ENCODE measurements around the gene FAM120B.
A peak's percentile ranks its signal among the peaks of the same experiment; 100 is the strongest.

Gene FAM120B

DNA sequence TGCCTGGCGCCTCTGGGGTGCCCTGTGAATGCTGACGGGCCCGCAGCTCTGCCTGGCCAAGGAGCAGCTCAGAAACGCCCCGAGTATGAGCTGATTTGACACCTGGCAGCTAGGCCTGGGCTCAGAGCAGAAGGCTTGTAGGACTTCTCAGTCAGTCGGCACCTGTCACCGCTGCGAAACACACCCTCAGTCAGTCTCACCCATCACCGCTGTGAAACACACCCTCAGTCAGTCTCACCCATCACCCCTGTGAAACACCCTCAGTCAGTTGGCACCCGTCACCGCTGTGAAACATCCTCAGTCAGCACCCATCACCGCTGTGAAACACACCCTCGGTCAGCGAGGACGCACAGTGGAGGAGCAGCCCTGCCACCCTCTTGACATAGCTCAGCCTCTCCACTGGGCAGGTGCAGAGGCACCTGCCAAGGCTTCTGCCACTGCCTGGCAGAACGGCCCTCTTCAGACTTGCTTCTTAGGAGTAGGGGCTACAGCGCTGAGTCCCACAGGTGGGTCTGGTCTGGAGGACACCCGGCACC is 137.6 kb downstream of the FAM120B start:
- peak in 1 of 2 donors; percentile 30 for DNase-seq (ENCODE audit: low read depth in 2 of 2)

GRCh38 chr6:170444811-170445211 is 138.3 kb downstream of the FAM120B start:
- no peak for DNase-seq (ENCODE audit: low read depth in 2 of 2)

- no peak for DNase-seq (ENCODE audit: low read depth in 2 of 2)
Observed at GRCh38 chr6:170445487-170445886, 138.9 kb downstream of the FAM120B start.

DNA sequence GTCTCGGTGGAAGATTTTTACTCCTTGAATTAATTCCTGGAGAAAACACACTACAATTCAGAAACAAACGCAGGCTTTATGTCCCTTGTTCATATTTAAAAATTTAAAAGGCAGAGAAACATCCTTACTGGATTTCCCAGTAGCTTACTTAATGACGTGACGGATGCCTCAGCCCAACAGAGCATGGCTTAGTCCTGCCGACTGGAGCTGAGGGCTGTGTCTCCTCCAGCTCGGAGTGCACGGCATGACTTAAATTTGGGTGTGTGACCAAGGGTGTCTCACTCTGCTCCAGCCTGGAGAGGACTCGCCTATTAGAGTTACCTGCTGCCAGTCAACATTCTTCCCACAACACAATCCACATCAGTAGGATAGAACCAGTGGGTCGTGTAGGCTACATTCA is 139.4 kb downstream of the FAM120B start:
- no peak for DNase-seq (ENCODE audit: low read depth in 2 of 2)

DNA sequence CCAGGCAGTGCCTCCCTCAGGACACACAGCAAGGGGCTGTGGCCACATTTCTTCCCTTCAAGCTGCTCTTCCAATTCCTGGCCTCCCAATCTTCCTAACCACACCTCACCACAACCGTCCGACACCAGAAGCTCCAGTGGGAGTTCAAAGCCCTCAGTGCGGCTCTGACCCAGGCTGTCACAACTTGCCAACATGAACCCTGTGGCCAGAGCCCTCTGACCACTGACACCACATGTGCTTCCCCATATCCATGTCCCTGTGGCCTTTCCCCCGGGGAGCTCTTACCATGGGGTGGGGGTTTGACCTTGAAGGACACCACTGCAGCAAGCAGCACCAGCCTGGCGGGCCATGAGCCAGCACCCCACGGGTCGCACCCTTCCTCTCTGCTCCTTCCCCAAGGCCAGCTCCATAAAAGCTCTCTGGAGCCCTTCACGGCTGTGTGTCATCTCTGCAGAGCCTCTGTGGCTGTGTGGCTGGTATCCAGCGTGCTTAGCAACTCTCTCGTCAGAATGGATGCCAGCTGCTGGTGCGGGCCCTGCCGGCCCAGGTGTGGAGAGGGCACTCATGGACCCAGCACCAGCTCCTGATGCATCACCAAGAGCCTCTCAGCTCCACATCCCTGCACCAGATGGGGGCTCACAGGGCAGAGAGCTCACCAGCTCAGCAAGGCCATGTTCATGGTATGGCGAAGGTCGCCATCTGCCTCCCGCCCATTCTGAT is 140.4 kb downstream of the FAM120B start:
- DNase-seq (ENCODE audit: low read depth in 2 of 2) = no peak

GRCh38 chr6:170447561-170447930 is 141.0 kb downstream of the FAM120B start:
- no peak for DNase-seq (ENCODE audit: low read depth in 2 of 2)

GRCh38 chr6:170448317-170448716 is 141.8 kb downstream of the FAM120B start:
- DNase-seq (ENCODE audit: low read depth in 2 of 2) = no peak

- DNase-seq (ENCODE audit: low read depth in 2 of 2) = no peak
Observed at GRCh38 chr6:170448751-170449630, 142.4 kb downstream of the FAM120B start.

GRCh38 chr6:170449835-170450753 is 143.5 kb downstream of the FAM120B start:
- DNase-seq (ENCODE audit: low read depth in 2 of 2) = no peak

GRCh38 chr6:170450916-170451761 is 144.6 kb downstream of the FAM120B start:
- DNase-seq (ENCODE audit: low read depth in 2 of 2) = no peak

DNA sequence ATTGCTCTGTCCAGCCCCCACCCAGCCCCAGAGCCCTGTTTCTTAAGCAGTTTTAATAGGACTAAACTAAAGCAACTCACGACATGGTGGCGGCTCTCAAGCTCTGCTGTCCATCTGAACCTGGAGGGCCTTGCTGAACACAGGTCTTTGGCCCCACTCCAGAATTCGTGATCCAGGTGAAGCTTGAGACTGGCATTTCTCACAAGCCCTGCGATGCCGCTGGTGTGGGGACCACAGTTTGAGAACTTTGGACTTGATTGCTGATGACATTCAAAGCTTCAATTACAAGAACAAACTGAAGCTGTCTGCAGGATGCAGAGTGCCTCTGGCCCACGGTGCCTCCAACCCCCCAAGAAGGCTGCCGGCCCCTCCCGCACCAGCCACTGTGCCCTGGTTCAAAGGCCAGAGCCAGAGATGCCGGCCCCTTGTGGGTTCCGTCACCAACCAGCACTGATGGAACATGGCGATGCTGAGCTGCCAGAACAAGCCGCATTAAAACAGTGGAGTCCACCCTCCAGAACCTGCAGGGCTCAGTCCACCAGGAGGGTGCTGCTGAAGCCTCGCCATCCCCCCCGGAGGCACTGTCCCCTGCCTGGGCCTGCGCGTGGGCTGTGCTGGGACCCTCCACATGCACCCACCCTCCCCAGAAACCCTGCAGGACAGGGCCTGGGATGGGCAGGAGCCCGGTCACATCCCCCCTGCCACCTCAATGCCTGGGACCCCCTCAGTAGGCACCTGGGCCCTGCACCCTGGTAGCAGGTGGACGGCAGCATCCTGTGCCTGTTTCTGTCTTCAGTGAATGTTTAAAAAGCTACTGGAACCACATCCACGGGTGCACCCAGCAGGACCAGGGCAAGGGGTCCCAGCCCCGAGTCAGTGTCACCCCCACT is 145.4 kb downstream of the FAM120B start:
- no peak for DNase-seq (ENCODE audit: low read depth in 2 of 2)

DNA sequence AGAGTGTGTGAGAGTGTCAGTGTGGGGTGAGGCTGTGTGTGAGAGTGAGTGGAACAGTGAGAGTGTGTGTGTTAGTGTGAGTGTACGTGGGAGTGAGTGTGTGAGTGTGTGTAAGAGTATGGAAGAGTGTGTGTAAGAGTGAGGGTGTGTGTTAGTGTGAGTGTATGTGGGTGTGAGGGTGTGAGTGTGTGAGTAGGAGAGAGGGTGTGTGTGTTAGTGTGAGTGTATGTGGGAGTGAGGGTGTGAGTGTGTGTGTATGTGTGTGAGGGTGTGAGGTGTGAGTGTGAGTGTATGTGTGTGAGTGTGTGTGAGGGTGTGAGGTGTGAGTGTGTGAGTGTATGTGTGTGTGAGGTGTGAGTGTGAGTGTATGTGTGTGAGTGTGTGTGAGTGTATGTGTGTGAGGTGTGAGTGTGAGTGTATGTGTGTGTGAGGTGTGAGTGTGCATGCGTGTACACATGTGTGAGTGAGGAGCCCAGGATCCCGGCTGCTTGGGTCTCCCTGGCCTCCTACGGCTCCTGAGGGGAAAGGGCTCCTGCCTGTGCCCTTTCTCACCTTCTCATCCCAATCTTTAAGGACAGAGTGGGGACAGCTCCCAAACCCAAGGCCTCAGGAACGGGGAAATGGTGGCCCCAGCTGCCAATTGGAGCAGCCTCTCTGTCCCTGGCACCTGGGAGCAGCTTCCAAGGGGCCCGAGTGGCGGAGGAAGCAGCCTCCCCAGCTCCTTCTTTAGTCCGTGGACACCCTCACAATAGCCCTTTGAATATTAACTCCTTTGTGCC is 146.4 kb downstream of the FAM120B start:
- no peak for DNase-seq (ENCODE audit: low read depth in 2 of 2)

DNA sequence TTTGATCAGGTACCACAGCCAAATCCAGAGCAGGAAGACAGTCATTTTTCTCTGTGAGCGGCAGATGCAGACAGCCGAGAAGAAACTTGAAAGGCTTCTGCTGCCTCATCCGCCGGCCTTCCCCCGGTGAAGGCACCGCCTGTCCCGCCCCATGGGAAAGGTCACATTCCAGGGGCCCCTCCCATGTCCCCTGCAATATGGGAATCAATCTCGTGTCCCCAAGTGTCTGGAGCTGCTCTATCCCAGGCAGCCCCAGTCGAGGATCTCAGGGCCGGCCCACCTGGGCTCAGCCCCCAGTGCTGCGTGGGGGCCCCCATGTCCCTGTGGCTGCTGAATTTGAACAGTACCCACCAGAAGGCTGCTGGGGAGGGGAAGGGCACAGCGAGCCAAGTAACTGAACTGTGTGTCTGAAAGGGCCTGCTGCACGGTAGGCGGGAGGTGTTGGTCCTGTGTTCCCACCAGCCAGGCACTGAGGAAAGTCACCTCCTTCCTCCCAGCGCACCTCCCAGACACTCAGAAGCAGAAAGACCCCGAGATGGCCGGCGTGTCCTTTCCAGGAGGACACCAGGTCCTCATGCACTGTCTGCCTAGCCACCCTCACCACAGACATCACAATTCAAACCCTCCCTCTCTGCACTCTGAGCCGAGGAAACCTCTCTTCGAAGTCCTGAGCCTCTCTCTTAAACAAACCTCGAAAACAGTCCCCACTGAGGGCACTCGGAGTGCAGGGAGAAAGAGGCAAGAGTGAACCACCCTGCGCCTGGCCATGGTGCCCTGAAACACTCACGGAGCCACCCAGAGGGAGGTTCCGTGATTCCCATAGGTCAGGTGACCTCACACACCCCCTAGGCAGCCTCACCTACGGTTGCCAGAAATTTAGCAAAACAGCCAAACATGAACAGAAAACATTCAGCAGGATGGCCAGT is 147.3 kb downstream of the FAM120B start:
- no peak for DNase-seq (ENCODE audit: low read depth in 2 of 2)

DNA sequence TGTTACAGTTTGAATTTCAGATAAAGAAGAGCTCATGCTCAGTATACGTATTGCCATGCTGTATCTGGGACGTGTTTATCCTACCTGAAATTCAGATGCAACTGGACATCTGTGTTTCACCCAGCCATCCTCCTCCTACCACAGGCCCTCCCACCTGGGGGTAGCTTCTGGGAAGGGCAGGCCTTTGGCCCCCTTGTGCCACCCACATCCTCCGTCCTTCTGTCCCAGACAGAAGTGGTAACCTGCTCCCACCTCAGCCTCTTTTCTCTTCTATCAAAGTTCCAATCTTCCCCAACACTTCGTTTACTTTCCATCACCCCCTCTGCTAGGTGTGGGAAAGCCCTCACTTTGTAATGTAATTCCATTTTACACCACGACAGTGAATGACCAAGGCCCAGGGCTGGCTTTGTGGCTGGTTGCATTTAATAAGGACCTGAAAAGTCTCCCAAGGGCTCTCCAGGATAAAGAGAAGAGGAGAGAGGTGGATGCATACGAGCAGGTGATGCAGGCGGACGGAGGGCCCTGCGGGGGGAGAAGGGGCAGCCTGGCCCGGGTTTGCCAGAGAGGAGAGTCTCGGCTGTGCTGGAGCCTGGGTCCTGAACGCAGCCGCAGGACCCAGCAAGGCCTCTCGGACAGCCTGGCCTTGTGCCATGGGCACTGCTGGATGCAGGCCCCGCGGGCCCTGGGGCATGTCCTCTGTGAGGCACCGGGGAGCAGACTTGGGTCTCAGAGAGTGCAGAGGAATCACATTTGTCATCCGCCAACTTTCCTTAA is 148.1 kb downstream of the FAM120B start:
- DNase-seq (ENCODE audit: low read depth in 2 of 2) = no peak

DNA sequence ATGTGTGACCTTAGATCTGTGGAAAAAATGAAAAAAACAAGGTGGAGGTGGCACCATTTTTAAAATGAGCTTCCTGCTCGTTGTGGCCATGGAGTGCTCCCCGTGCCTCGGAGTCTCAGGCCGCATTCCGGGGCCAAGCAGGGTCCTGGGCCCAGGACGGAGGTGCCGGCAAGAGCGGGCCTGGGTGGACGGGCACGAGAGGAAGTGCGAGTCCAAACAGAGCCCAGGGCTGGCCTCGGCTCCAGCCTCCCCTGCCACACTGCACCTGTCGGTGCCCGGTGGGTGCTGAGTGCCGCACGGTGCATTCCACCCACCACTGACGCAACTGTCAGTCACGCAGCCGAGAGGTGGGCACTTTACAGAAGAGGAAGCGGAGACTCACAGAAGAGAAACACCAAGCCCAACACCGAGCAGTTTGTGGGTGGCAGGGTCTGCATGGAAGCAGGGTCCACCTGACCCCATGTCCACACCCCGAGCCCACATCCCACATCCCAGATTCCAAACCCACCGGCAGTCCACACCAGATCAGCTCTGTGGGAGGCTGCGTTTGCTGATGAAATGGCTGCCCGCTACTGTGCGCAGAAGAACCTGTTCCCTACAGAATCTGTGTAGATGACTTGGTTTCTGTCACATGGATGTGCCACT is 148.9 kb downstream of the FAM120B start:
- DNase-seq (ENCODE audit: low read depth in 2 of 2) = no peak

DNA sequence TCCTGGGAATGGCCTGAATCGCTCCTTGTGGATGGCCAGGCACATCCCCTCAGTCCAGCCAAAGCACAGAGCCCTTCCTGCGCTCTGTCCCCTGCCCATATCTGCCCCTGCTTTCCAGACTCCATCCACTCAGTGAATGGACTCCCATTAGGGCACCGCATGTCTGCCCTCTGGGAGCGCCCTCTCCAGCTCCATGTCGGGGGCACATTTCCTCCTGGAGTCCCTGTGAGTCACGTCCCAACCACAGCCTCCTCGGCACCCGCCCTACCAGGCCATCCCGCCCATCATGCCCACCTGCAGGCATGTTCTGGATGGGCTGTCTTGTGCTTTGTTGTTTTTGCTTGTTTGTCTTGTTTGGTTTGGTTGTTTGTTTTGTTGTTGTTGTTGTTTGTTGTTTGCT is 149.8 kb downstream of the FAM120B start:
- DNase-seq (ENCODE audit: low read depth in 2 of 2) = no peak

Data from stimulated activated CD8-positive, alpha-beta memory T cell treated with anti-CD3 and anti-CD28 coated beads, Interleukin-7, amount 100 ng/mL, for 1 hour (primary cell).